Measurements from ENCODE around the gene SUPT6H.

GRCh38 chr17:28726627-28727491 is 64.9 kb downstream of the SUPT6H start:
- TF ChIP-seq CTCF (IDR thresholded peaks at IDR 0.05 in 4 of 5, conservative IDR thresholded peaks at IDR 0.05 in 1 of 5) (peak; percentile 98 to 100 (median 99)), POLR2A (IDR thresholded peaks at IDR 0.05) (no peak)

All from gastrocnemius medialis (tissue), 4 donors.